ENCODE results near the gene MUC5B.
A peak's percentile ranks its signal among the peaks of the same experiment; 100 is the strongest.
"Not testable (repeated sequence)": the region's sequence is repeated elsewhere in the genome, so short reads cannot be mapped to it uniquely, and the experiment has no call there.

Gene MUC5B

DNA sequence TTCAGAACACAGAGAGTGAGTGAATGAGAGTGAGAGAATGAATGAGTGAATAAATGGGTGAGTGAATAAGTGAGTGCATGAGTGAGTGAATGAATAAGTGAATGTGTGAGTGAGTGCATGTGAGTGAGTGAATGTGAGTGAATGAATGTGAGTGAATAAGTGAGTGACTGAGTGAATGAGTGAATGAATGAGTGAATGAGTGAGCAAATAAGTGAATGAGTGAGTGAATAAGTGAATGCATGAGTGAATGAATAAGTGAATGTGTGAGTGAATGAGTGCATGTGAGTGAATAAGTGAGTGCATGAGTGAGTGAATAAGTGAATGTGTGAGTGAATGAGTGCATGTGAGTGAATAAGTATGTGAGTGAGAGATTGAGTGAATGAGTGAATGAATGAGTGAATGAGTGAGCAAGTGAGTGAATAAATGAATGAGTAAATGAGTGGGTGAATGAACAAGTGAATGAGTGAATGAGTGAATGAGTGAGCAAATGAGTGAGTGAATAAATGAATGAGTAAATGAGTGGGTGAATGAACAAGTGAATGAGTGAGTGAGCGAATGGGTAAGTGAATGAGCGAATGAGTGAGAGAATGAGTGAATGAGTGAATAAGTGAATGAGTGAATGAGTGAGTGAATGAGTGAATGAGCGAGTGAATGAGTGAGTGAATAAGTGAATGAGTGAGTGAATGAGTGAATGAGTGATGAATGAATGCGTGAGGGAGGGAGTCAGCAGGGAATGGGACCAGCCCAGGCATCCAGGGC lies 21.3 kb upstream of the MUC5B start:
- no peak for DNase-seq

DNA sequence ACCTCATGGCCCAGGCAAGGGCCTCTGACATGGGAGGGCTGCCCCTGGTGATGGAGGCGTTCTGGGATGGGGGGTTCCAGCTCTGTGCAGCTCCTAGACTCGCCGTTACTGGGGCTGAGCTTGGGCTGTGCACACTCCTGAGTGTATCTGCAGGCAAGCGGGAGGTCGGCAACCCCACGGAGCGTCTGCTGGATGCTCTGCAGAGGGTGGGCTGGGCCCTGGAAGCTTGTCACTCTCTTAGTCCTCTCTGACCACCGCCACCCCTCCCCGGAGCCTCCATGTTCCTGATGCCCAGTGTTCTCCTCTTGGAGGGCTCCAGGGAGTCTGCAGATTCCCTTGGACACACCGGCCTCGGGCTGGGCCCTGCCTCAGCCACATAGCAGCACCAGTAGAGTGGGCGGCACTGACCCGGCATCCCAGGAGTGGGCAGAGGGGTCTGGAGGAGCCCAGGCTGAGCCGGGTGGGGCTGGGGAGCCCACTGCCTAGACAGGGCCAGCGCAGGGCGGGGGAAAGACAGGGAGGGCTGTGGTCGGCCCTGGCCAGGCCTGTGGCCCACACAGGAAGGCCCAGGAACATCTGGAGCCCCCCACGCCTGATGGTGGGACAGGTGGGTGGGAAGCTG lies 20.6 kb upstream of the MUC5B start:
- no peak for DNase-seq

DNA sequence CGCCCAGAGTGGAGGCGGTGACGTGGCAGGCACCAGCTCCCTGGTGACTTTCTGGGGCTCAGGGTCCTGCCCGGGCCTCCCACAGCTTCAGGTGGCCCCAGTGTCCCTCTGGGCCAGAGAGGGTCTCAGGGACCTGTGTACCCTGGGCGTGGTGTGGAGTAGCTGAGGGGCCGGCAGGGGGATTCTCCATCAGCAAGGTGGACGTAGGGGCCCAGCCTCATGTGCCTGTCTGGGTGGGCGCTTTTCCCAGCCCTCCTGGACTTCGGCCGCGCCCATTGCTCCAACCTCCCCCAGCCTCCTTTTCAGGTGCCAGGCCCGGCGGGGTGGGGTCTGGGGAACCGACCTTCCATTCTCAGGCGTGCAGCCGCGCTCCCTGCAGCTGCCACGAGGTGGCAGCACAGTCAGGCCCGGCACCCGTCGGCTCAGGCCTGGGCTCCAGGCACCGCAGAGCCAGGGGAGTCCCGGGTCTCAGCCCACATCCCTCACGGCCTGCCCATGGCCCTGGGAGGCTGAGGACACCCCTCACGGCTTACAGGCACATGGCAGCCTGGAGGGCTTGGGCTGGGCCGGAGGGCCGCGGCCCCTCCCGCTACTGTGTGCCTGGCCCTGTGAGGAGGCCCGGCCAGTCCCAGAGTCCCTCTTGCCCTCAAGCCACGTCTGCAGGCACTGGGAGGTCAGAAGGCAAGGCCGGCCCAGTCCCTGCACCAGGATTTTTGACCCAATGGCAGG lies 19.9 kb upstream of the MUC5B start:
- peak in 31 of 58 donors; percentile 8 to 57 (median 27) for DNase-seq

DNA sequence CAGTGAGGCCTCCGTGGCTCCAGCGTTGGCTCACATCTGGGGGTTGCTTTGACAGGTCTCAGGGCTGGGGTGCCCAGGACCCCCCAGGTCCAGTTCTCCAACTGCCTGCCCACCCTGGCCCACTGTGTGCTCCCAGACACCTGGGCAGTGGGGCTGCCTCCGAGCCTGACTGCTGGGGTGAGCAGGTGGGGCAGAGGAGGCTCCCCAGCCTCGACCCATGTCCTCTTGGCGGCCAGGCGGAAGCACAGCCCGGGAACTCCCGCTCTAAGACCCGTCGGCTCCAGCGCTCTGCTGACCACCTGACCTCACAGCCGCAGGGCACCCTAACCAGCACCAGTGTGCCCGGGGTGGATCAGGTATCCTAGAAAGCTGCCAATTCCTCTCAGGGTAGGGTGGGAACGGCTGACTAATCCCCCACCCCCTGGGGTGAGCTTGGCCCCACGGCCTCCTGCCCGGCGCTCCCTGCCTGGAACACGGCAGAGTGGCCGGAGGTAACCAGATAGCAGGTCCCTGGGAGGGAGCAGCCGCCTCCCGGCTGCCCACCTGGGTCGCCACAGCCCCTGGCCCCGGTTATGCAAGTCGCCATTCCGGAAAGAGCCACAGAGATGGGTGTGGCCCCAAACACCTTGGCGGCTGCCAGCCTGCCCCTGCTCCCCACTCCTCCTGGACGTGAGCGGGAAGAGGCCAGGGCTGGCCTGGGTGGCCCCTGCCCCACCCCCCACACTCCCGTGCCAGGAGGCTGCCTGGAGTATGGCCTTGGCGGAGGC lies 19.2 kb upstream of the MUC5B start:
- no peak for DNase-seq

DNA sequence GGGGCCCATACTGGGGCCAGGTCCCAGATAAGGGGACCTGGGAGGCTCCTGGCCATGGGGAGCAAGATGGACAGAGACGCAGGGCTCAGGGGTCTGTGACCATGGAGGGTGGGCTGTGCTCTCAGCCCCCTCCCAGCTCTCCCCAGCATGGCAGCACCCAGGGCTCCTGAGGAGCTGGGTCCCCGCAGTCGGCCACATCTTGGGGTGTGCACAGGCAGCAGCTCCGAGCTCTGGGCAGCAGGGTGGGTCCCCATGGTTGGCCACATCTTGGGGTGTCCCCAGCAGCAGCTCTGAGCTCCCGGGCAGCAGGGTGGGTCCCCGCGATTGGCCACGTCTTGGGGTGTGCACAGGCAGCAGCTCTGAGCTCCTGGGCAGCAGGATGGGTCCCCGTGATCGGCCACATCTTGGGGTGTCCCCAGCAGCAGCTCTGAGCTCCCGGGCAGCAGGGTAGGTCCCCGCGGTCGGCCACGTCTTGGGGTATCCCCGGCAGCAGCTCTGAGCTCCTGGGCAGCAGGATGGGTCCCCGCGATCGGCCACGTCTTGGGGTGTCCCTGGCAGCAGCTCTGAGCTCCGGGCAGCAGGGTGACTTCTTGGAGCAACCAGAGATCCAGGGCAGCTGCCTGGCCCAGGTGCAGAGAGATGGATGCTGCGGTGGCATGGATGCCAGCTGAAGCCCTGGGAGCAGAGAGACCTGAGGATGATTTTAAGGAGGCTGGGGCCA lies 18.3 kb upstream of the MUC5B start:
- no peak for DNase-seq

DNA sequence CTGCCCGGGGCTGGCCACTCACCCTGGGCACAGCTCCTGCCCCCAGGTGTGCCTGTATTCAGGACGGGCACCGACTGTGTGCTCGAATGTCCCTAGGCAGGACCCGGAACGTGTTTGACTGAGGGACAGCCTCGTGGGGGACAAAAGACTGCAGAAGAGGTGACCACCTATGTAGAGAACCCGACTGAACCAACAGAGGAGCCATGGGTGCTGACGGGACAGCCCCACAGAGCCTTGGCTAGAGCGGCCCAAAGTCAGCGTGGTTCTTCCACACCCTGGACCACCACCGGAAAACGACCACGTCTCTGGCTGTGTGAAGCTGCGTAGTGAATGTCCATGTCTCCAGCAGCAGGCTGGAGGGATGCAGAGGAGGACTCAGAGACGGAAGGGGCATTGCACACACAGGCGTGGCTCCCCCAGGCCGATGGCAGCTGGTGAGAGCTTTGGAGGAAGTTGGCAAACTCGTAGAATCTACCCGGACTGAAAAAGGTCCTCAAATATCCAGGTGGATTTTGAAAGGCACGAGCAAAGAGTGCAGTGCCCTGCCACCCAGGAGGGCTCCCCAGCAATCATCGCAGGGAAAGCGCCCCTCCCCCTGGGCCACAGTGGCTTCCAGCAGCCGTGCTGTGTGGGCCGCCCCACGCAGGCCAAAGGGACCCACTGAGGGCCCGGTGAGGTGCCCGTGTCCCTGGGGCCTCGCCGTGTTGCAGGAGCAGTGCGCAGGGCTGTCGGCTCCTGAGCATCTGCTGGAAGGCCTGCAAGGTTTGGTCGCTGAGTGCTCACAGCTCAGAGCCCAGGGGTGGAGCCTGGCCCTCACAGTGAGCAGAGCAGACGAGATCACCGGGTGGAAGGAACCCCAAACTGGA lies 17.5 kb upstream of the MUC5B start:
- DNase-seq, result no peak

DNA sequence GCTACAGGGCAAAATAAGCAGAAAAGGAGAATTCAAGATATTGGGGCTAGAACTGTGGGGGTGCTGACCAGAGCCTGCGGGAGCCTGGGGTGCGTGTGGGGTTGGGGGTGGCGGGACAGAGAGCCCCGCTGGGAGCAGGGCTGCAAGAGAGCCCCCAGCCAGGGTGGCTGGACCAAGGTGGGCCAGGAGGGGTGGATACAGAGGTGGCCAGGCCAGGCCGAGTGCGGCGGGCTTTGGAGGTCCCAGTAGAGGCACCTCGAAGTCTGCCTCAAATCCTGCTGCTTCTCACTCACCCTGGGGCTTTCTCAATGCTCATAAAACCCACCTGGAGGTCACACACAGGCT lies 16.9 kb upstream of the MUC5B start:
- DNase-seq, result no peak

DNA sequence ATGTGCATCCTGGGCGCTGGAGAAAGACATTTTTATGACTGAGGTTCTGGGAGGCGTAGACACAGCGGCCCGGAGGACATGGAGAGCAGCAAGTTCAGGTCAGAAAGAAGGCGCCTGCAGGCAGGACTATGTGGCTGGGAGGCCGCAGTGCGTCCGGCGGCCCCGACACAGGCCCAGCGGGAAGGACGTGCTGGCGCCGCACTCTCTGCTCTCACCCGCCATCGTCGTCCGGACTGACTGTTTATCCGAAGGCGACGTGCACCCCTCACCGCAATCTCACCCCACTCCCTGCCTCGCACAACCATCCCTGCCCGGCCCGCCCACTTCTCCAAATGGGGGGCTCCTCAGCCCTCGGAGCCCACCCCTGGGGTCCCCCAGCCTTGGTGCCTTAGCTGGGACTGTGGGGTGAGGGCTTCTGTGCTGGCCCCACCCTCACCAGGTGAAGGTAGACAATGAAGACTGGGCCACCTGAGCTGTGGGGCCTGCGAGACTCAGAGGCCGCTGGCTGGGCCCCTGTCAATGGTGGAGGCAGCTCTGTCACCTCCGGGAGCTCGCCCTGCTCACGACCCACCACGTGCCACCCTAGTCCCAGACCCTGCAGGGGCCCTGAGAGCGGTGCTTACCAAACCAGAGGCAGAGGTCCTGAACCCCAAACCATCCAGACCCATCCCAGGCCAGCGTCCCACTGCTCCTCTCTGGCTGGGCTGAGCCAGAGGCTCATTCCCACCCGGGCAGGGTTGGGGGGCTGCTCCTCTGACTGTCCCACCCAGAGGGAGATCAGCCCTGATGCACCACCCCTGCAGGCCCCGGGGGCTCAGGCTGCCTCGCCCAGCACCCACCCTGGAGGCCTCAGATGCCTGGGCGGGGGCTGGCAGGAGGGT lies 16.2 kb upstream of the MUC5B start:
- no peak for DNase-seq

DNA sequence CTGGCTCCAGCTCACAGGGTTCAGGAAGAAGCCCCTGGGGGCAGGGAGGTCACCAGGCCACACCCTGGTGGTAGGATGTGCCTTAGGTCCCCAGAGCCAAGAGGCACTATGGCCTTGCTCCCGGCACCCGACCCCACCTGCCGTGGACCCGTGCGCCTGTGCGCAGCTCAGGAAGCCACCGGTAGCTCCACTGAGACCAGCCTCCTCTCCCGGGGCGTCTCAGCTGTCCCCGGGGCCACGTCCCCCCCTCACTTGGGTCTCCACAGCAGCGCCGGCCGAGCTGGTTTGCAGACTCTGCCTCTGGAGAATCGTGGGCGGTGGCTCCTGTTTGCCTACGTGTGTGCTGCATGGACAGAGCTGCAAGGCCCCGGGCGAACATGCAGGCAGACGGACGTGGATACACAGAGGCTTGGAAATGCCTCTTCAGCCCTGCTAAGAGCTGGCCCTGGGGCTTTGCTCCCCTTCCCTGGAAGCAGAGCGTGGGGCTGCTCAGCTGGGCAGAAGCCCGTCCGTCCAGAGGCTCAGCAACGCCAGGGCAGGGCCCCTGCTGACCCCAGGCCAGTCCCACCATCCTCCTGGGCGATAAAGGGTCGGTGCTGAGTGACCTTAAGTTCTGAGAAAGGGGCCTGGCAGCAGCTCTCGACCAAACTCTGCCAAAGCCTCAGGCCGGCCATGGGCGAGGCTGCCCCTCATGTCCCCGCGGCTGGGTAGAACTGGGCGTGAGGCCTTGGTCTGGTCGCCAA lies 15.3 kb upstream of the MUC5B start:
- no peak for DNase-seq

DNA sequence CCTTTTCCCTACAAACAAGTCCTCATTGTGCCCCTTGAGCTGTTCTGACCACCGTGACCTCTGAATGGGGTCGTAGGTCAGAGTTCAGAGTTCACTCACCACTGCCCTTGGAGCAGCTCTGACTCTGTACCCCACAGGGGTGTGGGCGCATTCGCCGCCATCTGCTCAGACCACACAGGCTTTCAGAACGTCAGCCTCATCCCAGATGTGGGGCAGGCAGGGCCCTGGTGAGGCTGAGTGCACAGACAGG lies 14.8 kb upstream of the MUC5B start:
- no peak for DNase-seq

DNA sequence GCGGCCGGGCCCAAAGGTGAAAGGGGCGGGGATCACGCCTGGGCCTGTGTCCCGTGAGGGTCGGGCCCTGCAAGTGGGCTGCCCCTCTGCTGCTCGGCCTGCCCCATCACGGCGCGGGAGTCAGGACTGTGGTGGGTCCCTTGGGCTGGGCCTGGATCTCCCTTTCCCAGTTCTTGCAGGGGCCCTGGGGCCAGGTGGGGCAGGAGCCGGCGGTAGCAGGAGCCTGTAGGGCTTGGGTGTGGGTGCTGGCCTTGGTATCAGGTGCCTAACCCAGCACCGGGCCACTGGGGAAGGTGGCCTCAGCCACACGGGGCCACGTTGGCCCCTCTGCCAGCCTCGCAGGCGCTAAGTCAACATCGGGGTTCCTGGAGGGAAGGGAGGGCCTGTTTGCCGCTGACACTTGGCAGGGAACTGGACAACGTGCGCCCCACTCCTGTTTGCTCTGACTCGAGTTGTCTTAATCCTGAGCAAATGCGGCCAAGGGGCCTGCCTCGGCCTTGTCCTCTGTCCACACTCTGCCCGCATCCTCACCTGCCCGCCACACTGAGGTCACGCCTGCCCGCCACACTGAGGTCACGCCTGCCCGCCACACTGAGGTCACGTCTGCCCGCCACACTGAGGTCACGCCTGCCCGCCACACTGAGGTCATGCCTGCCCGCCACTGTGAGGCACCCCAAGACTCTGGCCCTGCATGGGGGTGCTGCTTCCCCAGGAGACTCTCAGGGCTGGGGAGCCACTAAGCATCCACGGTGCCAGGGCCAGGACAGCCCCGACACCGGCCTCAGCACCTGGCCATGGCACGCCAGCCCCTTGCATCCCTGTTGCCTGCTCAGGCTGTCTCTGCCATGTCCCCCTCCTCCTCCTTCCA lies 14.2 kb upstream of the MUC5B start:
- no peak for DNase-seq

DNA sequence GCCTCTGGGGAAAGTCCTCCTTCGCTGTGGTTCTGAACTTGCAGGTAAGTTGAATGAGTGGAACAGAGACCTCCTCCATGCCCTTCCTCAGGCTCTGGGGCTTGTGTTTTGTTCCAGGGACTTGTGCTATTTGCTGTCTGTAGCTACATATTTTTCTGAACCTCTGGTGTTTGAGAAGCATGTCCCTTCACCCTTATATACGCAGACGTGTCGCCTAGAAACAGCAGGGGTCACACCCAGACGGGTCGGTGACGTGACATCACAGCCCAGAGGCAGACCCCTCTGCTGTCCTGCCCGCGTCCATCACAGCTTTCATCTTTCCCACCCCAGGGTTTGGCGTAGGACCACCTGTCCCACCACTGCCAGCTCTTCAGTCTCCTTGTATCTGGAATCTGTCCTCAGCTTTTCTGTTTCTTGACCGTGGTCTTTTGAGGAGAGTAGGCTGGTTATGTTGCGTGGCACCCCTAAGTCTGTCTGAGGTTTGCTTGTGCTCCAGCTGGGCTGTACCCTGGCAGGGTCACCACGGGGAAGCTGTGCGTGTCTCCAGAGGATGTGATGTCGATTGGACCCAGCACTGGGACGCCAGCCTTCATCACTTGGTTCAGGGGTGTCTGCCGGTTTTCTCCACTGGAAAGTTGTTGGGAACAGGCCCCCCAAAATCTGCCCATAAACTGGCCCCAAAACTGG lies 13.4 kb upstream of the MUC5B start:
- no peak for DNase-seq

DNA sequence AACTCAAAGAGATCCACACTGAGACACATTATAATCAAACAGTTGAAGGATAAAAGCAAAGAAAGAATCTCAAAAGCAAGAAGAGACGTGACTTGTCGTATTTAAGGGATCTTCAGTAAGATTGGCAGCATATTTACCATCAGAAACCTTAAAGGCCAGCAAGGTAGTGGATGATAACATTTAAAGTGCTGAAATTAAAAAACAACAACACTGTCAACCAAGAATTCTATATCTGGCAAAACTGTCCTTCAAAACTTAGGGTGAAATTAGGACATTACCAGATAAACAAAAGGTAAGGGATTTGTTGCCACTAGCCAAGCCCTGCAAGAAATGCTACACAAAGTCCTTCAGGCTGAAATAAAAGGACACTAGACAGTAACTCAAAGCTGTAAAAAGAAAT lies 11.0 kb upstream of the MUC5B start:
- no peak for DNase-seq

DNA sequence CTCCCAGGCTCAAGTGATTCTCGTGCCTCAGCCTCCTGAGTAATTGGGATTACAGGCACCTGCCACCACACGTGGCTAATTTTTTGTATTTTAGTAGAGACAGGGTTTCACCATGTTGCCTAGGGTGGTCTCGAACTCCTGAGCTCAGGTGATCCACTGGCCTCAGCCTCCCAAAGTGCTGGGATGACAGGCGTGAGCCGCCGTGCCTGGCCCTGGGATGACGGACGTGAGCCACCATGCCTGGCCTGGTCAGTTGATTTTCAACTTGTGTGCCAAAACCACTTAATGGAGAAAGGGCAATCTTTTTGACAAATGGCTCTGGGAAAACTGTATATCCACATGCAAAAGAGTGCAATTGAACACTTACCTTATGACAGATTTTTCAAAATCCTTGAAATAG lies 7.0 kb upstream of the MUC5B start:
- DNase-seq, result not testable (repeated sequence)

DNA sequence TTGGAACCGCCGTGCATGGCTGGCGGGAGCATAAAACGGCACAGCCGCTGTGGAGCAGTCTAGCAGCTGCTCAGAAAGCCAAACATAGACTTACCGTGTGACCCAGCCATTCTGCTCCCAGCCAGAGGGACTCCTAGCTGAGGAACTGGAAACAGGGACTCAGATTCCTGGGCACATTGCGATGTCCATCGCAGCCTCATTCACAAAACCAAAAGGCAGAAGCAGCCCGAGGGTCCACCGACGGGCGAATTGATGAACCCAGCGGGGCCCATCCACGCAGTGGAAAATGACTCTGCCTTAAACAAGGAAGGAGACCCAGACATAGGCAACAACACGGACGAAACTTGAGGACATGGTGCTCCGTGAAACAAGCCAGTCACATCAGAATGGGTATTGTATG lies 5.7 kb upstream of the MUC5B start:
- DNase-seq, result no peak

DNA sequence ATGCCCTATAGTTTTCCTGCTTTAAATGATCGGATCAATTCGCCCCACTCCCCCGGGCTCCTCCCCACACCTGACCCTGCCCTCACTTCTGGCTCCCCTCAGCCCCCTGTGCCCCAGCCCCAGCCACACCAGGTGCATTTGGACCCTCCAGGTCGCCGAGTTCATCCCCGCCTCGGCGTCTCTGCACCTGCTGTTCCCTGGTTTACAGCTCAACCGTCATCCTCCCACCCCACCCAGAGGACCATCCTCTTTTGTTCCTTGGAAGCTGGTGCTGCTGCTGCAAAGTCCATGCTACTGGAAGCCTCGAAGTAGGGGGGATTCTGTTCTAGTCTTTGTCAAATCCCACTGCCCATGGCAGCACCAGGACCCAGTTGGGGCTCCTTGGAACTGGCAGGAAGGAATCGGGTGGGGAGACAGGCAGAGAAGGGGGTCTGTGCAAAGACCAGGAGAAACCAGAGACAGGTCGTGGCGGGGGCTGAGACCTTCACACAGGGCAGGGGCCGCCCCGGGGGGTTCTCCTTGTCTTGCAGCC lies 4.5 kb upstream of the MUC5B start:
- no peak for DNase-seq

All from anterior cingulate cortex (tissue), 58 donors.